NK-92 (cell line): ENCODE measurements around the gene PITPNM3.

ENCODE experiments used
- DNase-seq: peaks from one replicate; lab custom pipeline; 2025; ENCODE audit not compliant: unreplicated experiment; lab: John Stamatoyannopoulos, UW

PITPNM3 gene

GRCh38 chr17:6554342-6554741, 2.0 kb downstream of the PITPNM3 start:
- no peak for DNase-seq

GRCh38 chr17:6551869-6552531, 4.4 kb downstream of the PITPNM3 start:
- no peak for DNase-seq

DNA sequence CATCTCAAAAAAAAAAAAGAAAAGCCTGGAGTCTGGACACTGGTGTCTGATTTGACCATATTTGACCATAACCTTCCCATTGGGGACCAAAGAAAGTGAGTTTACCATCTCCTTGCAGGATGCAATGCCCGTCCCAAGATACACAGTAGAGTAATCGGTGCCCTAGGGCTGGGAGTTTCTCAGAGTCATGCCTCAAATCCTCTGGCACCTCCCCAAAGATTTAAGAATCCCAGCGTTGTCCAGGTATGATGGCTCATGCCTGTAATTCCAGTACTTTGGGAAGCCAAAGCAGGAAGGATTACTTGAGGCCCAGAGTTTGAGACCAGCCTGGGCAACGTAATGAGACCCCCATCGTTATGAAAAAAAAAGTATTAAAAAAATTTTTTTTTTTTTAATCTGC, 5.0 kb downstream of the PITPNM3 start:
- DNase-seq: no peak

DNA sequence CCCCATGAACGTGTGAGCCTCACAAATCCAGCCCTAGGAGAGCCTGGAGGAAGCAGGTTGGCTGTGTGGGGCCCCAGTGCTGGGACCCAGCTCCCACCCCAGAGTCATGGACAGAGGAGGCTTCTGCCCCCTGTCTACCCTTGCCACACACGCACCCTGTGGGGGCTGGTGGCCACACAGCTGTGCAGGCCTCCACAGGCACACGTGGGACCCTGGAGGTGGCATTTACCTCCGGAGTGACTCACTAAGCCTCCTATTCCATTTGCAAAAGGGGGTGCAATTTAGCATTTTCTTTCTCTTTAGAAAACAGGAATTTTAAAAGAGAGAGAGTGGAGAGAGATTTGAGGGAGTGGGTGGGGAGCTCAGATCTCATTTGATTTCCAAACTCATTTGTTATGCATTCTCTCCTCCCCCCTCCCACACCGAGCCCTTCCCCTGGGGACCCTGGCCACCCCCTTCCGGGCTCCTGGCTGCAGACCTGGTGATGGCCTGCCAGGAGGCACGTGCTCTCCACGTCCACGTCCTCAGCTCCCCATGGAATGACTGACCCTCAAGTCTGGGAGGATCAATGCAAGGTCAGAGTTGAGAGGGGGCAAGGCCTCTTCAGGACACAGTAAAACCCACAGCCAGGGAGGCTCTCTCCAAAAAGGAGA, 6.8 kb downstream of the PITPNM3 start:
- no peak for DNase-seq

DNA sequence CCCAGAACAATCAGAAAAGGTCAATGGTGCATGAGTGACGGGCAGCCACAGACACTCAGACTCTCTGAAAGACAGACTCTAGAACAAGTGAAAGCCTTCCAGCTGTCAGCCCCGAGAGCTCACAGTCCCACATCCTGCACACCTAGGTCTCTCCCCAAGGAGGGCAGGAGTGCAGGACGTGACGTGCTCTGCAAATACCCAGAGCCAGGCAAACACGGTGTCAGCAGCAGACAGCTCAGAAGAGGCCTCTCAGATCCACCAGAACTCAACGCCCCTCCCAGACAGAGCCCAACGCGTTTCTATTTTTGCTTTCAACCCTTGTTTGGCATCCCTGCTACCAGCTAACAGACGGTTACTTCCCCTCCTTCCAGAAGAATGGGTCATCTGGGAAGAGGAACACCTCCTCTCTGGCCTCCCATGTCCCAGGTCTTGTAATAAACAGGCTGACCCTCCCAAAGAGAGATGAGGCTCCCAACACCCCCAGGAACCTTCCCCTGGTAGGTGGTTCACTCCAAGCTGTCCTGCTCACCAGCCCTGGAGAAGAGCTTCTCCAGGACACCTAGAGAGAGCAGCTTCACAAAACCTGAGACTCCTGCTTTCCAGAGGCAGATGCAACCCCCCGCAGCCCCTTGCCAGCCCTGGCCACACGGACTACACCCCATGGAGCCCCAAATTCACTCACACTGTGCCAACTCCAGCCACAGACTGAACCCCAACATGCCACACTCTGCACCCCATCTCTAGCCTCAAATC, 7.6 kb downstream of the PITPNM3 start:
- DNase-seq: no peak

GRCh38 chr17:6548034-6548433, 8.3 kb downstream of the PITPNM3 start:
- DNase-seq: no peak

DNA sequence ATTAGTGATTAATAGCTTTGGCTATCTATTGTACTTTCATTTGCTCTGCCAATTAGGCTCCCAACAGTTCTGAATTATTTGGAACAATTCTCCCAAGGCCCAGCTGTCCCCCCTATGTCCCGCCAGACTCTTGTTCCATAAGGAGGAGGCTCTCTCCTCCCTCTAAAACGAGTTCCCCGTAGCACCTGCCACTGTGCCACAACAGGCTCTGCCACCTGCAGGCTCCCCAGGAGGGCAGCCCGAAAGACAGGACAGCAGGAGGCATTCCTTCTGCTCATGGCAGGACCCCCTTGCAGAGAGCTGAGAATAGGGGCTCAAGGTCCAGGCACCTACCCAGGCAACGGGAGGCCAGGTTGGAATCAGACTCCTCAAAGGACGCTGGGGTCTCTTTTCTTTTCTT, 9.0 kb downstream of the PITPNM3 start:
- no peak for DNase-seq

GRCh38 chr17:6546069-6546718, 10.2 kb downstream of the PITPNM3 start:
- DNase-seq: no peak

- DNase-seq: no peak
Measured at GRCh38 chr17:6545291-6545690, 11.1 kb downstream of the PITPNM3 start.

DNA sequence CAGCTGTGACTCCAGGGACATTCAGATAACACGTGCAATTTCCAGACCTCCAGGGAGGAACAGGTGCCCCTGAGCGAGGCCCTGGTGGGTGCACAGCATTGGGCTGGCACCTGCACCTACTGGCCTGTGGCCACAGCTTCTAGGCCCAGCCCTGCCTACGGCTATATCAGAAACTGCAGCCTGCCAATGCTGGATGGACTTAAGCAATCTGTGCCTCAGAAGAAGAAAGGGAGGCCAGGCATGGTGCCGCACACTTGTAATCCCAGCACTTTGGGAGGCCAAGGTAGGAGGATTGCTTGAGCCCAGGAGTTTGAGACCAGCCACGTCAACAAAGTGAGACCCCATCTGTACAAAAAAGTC, 12.4 kb downstream of the PITPNM3 start:
- DNase-seq: no peak

DNA sequence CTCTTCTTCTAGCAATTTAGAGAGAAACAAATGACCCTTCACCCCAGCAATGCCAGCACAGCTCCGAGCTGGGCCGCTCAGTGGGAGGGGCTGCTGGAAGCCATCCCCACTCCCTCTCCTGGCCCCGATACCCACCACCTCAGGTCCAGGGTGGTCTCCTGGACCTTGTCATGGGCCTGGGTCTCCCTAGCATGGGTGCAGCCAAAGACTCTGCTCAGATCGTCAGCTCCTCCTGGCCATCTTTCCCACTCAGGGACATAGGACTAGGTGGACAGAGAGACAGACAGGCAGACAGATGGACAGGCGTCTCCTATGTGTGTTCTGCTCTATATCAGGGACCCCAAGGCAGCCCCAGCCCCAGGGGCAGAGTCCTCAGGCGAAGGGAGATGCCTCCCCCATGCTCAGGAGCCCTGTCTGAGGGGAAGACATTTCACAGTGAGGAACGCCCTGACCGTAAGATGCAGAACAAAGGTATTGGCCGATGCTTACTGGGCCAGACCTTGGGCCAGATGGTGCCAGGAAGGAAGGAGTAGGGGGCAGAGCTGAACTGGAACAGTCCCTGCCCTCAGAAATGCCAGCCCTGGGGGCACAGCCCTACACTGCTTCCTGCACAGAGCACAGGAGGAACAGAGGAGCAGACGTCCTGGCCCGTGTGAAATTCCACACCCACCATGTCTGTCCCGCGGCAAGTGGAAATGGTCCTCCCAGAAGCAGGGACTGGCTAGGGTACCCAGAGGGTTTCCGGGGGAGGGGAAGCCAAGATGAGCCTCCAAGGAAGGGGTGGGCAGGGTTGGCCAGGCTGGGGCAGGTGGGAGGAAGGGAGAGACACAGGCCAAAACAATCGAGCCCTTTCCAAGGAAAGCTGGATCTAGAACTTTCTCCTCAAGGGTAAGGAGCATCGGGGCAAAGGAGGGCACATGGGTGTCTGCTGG, 13.0 kb downstream of the PITPNM3 start:
- DNase-seq: no peak

DNA sequence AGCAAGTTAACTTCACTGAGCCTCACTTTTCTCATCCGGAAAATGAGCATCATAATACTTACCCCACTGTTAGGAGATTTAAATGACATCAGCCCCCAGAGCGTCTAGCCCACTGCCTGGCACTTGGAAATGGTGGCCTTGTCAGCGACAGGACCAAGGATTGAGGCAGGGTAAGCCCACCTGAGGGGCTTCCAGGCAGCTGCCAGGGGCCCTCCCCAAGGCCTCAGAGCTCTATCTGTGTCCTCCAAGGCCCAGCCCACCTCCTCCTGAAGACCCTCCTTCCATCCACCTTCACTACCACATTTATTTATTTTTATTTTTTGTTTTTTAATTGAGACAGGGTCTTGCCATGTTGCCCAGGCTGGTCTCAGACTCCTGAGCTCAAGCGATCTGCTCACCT, 13.8 kb downstream of the PITPNM3 start:
- DNase-seq: no peak

DNA sequence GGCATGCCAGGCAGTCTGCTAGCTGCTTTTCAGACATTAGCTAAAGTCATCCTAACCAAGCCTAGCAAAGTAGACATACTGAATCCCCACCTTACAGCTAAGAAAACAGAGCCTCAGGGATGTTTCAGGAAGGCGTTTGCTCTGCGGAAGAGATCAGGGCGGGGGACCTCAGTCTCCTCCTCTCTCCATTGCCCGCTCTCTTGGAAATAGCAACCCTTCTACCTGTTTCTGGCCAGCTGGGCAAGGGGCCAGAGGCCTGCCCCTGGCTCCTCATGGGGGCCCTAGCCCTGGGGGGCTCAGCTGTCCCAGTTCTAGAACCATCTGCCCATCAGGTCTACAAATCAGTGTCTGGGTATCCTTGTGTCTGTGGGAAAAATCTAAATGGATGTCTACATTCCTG, 14.5 kb downstream of the PITPNM3 start:
- no peak for DNase-seq

GRCh38 chr17:6539871-6540270, 16.5 kb downstream of the PITPNM3 start:
- no peak for DNase-seq

DNA sequence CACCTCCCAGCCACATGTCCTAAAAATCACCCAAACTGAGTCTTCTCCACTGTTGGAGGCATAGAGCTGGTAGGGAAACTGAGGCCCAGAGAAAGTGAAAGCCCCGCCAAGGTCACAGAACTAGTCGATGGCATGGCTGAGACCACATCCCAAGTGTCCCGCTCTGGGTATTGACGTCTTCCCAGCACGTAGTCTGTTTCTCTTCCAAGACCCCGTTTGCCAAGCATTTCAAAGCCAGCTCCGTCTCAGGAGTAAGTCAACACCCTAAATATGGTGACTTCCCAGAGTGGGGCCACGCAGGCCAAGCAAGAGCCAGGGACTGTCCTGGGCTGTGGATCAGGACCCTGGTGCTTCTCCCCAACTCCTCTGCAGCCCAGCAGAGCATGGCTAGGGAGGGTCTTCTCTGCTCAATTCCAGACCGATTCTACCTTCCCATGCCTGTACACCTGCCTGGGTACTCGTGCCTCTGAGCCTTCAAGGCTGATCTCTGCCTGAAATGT, 19.7 kb downstream of the PITPNM3 start:
- no peak for DNase-seq

GRCh38 chr17:6536053-6536452, 20.3 kb downstream of the PITPNM3 start:
- DNase-seq: no peak

GRCh38 chr17:6534846-6535514, 21.4 kb downstream of the PITPNM3 start:
- no peak for DNase-seq

- DNase-seq: no peak
Measured at GRCh38 chr17:6532441-6532885, 23.9 kb downstream of the PITPNM3 start.

- DNase-seq: no peak
Measured at GRCh38 chr17:6531575-6531974, 24.8 kb downstream of the PITPNM3 start.

DNA sequence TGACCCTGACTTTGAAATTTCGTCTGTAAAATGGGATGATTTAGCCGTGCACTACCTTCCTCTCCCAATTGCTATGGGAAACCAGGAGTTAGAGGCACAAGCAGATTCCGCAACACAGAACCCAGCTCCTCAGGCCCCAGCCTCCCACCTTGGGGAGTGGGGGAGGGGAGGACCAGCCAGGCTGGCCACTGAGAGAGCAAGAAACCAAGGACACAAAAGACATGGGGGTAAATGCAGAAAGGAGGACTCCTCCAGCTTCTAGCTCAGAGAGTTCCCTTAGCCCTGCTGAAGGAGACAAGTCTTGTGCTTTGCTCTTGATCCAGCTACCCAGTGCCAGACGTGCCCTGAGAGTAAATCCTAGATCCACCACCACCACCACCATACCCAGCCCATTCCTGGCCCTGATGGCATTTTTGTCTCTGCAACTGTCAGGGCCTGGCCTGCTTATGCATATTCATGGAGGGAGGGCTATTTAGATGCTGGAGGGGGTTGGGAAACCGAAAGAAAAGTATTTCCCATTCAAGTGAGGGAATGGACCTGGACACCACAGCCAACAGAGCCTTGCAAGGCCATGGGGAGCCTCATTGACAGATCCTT, 25.9 kb downstream of the PITPNM3 start:
- no peak for DNase-seq
